ENCODE results near the gene SEC63.
"Not testable (repeated sequence)": the region's sequence is repeated elsewhere in the genome, so short reads cannot be mapped to it uniquely, and the experiment has no call there.

Gene SEC63

DNA sequence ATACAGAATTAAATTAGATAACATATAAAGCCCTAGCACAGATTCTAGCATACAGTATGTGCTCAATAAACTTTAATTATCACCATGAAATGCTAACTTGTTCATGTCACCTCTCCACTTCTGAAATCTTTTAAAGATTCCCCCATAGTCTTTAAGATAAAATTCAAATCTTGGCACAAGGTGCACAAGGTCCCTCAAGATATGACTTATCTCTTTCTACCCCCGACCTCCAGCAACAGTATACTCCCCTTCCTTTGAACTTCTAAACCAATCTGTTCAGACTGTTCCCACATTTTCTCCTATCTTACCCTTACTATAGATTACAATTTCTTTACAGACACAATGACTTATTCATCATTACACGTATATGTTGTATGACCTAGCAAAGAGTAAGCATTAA lies 29.0 kb downstream of the SEC63 start:
- no peak for DNase-seq (ENCODE audit: low spot score)

DNA sequence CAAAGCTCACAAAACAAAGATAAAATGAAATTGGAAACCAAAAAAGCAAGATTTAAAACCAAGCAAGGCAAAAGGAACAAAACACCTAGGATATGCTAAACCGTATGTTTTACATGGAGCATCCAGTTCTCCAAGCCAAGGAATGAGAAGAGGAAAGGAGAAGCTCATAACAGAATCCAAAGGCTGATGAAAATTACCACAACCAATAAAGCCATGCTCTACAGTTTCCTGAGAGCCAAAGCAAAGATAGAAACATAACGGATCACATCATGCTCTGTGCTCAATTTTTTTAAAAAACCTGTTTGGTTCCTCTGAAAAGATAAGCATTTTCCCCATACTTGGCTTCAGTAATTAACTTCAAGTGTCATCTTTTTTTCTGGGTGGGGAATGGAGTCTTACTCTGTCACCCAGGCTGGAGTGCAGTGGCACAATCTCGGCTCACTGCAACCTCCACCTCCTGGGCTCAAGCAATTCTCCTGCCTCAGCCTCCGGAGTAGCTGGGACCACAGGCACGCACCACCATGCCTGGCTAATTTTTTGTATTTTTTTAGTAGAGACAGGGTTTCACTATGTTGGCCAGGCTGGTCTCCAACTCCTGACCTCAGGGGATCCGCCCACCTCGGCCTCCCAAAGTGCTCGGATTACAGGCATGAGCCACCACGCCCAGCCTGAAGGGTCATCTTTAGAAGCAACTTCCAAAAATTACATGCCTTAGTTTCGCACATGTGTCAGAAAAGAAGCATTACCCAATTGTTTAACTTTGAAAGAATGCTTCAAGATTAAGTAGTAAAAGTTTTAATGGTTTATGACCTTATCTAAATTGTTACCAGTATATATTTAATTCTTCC lies 31.1 kb downstream of the SEC63 start:
- DNase-seq (ENCODE audit: low spot score) = not testable (repeated sequence)

DNA sequence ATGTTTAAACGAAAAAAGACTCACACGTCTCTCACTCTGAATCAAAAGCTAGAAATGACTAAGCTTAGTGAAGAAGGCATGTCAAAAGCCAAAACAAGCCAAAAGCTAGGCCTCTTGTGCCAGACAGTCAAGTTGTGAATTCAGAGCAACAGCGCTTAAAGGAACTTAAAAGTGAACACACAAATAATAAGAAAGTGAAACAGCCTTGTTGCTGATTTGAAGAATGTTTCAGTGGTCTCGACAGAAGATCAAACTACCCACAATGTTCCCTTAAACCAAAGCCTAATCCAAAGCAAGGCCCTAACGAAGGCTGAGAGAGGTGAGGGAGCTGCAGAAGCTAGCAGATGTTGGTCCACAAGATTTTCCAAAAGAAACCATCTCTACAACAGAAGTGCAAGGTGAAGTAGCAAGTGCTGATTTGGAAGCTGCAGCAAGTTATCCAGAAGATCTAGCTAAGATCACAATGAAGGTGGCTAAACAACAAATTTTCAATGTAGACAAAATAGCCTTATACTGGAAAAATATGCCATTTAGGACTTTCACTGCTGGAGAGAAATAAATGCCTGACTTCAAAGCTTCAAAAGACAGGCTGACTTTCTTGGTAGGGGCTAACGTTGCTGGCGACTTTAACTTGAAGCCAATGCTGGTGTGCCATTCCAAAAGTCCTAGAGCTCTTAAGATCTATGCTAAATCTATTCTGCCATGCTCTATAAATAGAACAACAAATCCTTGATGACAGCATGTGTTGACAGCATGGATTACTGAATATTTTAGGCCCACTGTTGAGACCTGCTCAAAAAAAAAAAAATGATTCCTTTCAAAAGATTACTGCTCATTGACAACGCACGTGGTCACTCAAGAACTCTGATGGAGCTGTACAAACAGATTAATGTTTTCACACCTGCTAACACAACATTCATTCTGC lies 40.3 kb downstream of the SEC63 start:
- no peak for DNase-seq (ENCODE audit: low spot score)

DNA sequence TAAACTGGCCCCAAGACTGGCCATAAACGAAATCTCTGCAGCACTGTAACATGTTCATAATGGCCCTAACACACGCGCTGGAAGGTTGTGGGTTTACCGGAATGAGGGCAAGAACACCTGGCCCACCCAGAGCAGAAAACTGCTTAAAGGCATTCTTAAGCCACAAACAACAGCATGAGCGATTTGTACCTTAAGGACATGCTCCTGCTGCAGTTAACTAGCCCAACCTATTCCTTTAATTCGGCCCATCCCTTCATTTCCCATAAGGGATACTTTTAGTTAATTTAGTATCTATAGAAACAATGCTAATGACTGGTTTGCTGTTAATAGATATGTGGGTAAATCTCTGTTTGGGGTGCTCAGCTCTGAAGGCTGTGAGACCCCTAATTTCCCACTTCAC lies 41.0 kb downstream of the SEC63 start:
- DNase-seq (ENCODE audit: low spot score) = not testable (repeated sequence)

DNA sequence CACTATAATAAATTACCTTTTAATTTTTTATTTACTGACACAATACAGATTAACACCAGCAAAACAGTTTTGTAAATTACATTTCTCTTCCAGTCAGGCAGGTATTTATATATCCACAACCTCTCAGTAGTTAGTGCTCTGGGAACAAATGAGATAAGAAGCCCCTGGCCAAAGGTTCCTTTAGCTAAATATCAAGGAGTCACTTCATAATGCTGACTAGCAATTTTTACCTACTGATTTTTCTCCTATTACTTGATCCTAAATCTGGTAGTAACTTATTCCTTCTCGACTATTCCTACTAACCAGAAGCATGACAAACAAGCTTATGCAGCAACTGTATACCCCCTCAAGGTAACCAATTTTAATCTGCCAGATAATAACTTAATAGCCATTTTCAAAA lies 46.3 kb downstream of the SEC63 start:
- no peak for DNase-seq (ENCODE audit: low spot score)

DNA sequence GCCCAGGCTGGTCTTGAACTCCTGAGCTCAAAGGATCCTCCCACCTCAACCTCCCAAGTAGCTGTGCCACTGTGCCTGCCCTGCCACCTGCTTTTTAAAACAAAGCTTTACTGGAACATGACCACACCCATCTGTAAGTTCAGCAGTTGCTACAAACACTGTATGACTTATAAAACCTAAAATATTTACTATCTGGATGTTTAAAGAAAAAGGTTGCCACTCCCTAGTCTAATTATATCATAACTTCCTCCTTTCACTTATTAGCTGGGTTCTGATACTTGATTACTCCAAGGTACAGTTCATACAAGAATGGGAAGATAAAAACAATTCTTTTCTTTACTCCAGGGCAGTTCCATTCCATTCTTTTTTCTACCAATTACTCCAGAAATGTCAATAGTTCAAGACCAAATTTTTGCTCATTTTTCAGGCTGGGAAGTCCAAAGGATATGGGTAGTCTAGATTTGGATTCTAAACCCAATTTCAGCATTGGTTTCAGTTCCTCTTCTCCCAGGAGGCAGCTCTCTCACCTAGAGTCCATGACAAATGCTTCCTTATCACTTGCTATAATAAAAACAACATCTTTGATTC lies 63.1 kb downstream of the SEC63 start:
- DNase-seq (ENCODE audit: low spot score) = no peak

DNA sequence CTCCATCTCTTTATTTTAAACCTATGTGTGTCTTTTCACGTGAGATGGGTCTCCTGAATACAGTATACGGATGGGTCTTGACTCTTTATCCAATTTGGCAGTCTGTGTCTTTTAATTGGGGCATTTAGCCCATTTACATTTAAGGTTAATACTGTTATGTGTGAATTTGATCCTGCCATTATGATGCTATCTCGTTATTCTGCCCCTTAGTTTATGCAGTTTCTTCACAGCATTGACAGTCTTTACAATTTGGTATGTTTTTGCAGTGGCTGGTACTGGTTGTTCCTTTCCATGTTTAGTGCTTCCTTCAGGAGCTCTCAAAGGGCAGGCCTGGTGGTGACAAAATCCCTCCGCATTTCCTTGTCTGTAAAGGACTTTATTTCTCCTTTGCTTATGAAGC lies 67.6 kb downstream of the SEC63 start:
- DNase-seq (ENCODE audit: low spot score) = not testable (repeated sequence)

DNA sequence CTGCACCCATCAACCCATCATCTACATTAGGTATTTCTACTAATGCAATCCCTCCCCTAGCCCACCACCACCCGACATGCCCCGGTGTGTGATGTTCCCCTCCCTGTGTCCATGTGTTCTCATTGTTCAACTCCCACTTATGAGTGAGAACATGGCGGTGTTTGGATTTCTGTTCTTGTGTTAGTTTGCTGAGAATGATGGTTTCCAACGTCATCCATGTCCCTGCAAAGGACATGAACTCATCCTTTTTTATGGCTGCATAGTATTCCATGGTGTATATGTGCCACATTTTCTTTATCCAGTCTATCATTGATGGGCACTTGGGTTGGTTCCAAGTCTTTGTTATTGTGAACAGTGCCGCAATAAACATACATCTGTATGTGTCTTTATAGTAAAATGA lies 72.1 kb downstream of the SEC63 start:
- not testable (repeated sequence) for DNase-seq (ENCODE audit: low spot score)

DNA sequence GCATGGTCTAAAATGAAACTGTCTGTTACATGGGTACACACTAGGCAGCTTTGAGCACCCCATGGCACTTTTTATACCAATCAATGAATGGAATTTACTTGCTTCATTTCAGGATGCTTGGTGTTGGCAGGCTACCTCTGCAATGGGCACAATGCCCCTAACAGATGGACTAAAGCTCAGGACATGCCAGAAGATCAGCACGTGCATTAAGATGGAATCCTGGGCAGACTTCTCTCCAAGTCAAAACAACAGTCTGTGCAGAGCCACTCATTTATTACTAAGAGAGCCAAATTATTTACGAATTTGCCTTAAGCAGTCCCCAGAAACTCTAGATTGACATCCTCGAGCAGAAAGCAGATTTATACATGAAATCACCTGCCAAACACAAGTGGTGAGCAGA lies 78.1 kb downstream of the SEC63 start:
- no peak for DNase-seq (ENCODE audit: low spot score)

DNA sequence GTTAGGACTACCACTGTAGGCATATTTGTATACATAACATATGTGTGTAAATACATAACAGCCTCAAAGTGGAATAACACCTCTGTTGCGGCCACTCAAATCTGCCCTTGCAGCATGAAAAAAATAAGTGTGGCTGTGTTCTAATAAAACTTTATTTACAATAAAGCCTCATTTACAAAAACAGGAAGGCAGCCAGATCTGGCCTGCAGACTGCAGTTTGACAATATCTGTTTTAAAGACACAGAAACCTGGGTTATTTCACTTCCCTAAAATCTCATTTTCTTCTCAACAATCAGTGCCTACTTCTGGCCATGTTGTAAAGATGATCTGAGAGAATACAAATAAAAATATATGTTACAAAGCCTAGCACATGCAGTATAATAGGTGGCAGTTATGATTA lies 80.0 kb downstream of the SEC63 start:
- DNase-seq (ENCODE audit: low spot score) = no peak

DNA sequence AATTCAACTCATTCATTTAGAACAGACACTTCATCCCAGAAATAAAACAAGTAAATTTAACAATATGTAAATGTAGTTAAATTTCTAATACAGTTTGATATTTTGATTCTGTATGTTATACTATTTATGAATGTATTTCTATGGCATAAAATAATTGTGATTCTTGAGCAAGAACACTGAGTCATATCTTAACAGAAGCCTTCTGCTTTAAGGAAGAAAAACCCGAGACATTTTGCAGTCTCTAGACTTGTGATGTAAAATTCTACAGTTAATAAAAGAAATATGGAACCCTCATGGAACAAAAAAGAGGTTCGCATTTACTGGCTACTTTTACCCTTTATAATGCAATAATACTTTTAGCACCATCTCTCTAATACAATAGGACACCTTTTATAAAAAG lies 86.0 kb downstream of the SEC63 start:
- no peak for DNase-seq (ENCODE audit: low spot score)

DNA sequence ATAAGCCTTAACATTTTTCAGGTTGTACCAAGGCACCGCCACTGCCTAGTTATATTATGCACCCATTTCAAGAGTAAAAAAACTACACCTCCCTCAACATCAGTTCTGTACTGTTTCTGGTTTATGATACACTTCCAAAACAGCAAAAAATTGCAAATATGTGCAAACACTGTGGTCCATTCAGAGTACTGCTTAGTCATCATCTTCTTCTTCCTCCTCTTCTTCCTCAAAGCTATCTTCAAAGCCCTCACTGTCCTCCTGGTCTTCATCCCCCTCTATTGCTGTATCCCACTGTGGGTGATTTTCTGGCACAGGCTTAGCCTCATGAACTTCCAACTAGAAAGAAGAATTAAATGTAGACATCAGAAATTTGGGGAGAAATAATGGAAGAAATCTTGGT lies 86.5 kb downstream of the SEC63 start:
- not testable (repeated sequence) for DNase-seq (ENCODE audit: low spot score)

DNA sequence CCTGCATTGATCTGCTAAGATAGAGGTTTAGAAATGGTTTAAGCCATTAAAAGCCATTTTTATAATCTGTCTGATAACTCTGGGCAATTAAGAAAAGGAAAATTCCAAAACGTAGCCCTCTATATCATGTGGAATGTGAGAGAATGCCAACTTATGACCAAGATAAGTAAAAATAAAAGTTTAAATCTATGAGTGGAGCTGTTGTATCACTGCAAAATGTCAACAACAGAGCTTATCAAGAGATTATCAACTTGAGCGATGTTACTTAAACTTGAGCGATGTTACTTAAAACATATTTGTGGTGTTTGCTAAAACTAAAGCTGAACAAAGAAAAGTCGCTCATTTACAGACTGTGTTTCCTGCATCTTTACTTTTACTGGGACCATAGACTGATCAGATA lies 87.0 kb downstream of the SEC63 start:
- no peak for DNase-seq (ENCODE audit: low spot score)

DNA sequence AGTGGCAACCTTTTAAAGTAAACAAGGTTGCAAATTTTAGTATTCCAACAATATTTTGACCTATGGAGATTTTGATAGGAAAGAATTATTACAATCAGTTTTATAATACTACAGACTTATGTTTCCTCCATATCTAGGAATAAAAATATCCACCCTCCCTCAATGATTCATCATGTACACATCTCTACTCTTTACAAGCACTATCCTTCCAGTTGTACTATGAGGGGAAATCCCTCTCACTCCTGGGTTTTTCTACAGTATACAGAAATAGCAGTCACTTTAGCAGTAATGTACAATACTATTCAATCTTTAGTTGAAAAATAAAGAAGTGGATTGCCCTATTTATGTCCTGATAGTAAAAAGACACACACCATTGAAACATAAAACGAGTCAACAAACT lies 87.6 kb downstream of the SEC63 start:
- DNase-seq (ENCODE audit: low spot score) = peak; percentile 35

DNA sequence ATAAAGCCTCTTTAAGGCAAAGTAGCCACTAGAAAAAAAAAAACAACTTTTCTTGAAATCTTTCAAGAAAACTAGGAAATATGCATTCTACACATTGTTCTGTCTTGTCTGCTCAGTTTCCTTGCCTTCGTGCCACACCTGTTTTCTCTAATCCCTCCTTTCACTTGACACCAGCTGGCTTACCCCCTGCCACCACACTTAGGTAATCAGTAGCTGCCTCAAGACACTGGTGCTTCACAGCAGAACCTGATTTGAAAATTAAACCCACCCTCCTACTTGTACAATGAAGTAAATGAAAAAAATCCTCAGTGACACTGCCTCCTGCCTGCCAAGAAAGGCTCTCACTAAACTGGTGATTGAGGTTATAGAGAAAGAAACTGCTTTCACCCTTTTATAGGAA lies 88.1 kb downstream of the SEC63 start:
- DNase-seq (ENCODE audit: low spot score) = no peak

DNA sequence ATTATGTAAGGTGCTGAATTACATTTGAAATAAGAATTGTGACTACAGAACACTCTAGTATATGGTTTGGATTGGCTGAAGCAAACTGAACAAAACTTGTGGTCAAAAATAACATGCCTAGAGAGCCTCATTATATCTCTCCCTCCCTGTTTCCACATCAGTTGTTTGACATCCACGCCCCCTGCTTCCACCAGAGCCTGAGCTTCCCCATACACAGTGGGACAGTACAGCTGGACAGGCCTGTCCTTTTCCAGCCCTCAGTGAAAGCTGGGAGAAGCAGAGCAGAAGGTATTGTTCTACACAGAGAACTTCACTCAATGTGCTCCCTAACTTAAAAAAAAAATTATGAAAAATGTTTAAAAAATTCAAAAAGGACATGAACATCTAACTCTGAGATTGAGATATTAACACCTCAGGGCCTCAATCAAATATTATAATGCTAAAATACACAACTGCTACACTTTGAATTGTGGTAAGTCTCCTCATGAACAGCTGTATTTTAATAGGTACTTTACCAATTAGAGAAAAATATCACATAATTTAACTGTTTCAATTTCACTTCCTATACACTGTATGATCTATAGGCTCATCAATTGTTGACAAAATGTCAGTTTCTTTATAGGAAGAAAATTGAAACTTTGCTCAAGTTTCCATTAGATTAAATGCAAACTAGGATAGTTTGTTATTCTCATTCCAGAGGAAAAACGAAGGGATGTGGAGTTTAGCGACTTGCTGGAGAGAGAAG lies 89.0 kb downstream of the SEC63 start:
- DNase-seq (ENCODE audit: low spot score) = no peak

DNA sequence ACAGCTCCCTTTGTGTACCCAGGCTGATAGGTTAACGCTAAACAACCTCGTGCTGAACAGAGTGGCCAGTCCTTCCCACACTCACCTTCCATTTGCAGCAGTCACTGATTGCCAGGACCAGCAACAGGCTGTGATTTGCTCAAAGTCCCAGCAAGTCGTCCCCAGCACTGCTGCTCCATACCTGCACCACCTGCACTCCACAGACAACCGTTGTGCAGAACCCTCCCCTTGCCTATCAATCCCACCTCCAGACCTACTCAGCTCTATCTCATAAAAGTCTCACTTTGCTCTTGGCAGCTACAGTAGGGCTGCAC lies 90.7 kb downstream of the SEC63 start:
- DNase-seq (ENCODE audit: low spot score) = no peak

DNA sequence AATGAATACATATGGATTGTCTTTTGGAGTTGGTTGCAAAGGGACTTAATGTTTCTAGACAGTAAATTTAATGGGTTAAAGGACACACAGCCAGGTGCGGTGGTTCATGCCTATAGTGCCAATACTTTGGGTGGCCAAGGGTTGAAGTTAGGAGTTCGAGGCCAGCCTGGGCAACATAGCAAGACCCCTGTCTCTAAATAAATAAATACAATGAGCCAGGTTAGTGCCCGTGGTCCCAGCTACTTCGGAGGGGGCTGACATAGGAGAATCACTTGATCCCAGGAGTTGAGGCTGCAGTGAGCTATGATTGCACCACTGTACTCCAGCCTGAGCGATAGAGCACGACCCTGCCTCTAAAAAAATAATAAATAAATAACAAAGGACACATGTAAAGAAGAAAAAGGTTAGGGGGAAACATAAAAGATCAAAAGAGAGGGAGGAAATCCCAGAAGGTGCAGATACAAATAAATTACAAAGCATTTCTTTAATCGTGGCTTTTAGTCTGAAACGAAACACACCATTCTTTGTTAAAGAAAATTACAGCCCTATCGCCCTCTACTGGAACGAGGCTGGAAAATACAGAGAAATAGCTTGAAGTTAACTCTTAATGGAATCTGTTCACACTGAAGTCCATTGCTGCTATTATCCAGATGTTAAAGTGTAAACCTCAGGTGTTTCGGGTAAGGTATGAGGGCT lies 91.3 kb downstream of the SEC63 start:
- peak; percentile 59 for DNase-seq (ENCODE audit: low spot score)

DNA sequence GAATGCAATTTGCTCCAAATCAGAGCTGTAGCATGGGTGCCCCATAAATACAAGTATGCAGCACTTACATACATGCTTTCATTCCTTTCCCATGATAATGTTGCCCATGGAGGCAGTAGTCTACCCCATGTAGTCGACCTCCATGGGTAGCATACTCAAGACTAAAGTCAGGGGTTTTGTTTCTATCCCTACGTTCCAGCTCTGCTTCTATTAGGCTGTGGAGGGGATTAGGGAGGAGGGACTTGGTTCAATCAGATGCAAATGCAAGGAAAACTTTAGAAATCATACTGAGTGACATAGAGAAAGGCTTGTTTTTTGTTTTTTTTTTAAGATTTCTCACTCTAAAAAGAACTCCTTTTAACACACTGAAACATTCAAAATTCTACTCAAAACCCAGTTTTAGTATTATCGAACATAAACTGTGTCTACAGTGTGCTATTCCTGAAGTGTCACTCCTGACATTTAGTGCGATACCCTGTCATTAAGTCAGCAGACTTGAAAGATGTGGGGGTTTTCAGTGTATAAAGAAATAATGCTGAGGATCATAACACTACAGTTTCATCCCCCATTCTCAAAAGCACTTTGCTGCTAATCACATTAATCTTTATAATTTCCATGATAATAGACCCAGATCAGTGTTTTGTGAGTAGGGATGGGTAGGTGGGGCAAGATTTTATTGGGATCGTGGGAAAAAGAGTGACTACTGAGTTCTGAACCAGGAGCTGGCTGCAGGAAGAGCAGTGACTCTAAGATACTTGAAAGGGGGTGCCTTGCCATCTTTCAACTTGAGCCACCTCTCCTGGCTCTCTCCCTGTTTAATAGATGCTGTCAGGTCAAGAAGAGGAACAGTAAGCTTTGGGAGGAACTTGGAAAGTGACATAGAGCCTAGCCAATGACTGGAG lies 93.5 kb downstream of the SEC63 start:
- DNase-seq (ENCODE audit: low spot score) = no peak

DNA sequence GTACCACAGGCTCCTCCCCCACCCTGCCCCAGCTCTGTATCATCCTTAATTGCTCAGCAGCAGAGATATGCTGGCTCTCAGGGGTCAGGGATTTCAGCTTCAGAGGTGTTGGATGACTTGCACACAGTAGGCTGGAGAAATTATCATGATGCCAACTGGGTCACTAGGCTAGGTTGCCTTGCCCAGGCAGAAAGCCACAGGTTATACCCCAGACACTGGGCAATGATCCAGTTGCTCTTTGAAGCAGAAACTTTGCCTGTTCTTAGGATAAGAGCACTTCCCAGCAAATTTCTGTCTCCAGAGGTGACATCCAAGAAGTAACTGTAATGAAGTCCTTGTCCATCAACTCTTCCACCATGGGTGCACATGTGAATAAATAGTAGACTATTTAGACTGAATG lies 95.6 kb downstream of the SEC63 start:
- no peak for DNase-seq (ENCODE audit: low spot score)

DNA sequence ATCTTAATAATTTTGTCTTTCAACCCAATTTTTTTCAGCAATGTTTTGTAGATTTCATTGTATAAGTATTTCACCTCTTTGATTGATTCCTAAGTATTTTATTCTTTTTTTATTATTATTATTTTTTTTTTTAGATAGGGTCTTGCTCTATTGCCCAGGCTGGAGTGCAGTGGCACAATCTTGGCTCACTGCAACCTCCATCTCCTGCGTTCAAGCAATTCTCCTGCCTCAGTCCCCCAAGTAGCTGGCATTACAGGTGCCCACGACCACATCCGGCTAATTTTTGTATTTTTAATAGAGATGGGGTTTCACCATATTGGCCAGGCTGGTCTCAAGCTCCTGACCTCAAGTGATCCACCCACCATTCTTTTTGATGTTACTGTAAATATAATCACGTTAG lies 97.0 kb downstream of the SEC63 start:
- DNase-seq (ENCODE audit: low spot score) = not testable (repeated sequence)

Measured in AG08396 (cell line).